Measurements from ENCODE around the gene SIN3B.
"Not testable (repeated sequence)": the region's sequence is repeated elsewhere in the genome, so short reads cannot be mapped to it uniquely, and the experiment has no call there.

SIN3B gene

GRCh38 chr19:16872728-16873127 lies 43.5 kb downstream of the SIN3B start:
- FAIRE-seq, result no peak

- FAIRE-seq, result no peak
Observed at GRCh38 chr19:16873594-16873993, 44.4 kb downstream of the SIN3B start.

- no peak for FAIRE-seq
Observed at GRCh38 chr19:16874250-16874977, 45.2 kb downstream of the SIN3B start.

- FAIRE-seq, result not testable (repeated sequence)
Observed at GRCh38 chr19:16874978-16875299, 45.7 kb downstream of the SIN3B start.

- FAIRE-seq, result no peak
Observed at GRCh38 chr19:16875584-16876555, 46.7 kb downstream of the SIN3B start.

- no peak for FAIRE-seq
Observed at GRCh38 chr19:16876904-16877361, 47.7 kb downstream of the SIN3B start.

- FAIRE-seq, result no peak
Observed at GRCh38 chr19:16877581-16877980, 48.4 kb downstream of the SIN3B start.

GRCh38 chr19:16878181-16878965 lies 49.2 kb downstream of the SIN3B start:
- FAIRE-seq, result no peak

- no peak for FAIRE-seq
Observed at GRCh38 chr19:16880884-16881554, 51.8 kb downstream of the SIN3B start.

GRCh38 chr19:16882146-16882545 lies 52.9 kb downstream of the SIN3B start:
- no peak for FAIRE-seq

GRCh38 chr19:16883522-16883921 lies 54.3 kb downstream of the SIN3B start:
- FAIRE-seq, result no peak

GRCh38 chr19:16885166-16885565 lies 56.0 kb downstream of the SIN3B start:
- no peak for FAIRE-seq

- no peak for FAIRE-seq
Observed at GRCh38 chr19:16886305-16886880, 57.2 kb downstream of the SIN3B start.

- FAIRE-seq, result no peak
Observed at GRCh38 chr19:16887353-16888265, 58.4 kb downstream of the SIN3B start.

- FAIRE-seq, result no peak
Observed at GRCh38 chr19:16888629-16889365, 59.6 kb downstream of the SIN3B start, which contains the start of gene F2RL3. TSS of gene F2RL3 (plus strand) at chr19:16888999. CDS start at chr19:16889190, 191 bp downstream.

- FAIRE-seq, result no peak
Observed at GRCh38 chr19:16889366-16889882, 60.2 kb downstream of the SIN3B start.

- no peak for FAIRE-seq
Observed at GRCh38 chr19:16889883-16890460, 60.8 kb downstream of the SIN3B start.

- no peak for FAIRE-seq
Observed at GRCh38 chr19:16890461-16891184, 61.4 kb downstream of the SIN3B start.
